ENCODE results near the gene GMCL2. TPM values are rescaled to one million over a fixed set of nuclear protein-coding genes. Genes with fewer than 3 reads are reported as not detected.

Gene GMCL2
- total RNA-seq, 1 experiment from 2014 or later, result not detected

GRCh38 chr5:178165581-178165980 lies 21.6 kb downstream of the GMCL2 start:
- no peaks in the 10 kb centered on the region for H3K36me3 ChIP-seq (ENCODE audit: control insufficient read depth in 1 of 2, insufficient read depth in 2 of 2, low read length in 2 of 2)
- TF ChIP-seq, protein P1, sequence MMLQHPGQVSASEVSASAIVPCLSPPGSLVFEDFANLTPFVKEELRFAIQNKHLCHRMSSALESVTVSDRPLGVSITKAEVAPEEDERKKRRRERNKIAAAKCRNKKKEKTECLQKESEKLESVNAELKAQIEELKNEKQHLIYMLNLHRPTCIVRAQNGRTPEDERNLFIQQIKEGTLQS (IDR thresholded peaks at IDR 0.05), result no peak
- no peak for TF ChIP-seq ZBTB33 (IDR thresholded peaks at IDR 0.05; ENCODE audit: extremely low read depth, insufficient replicate concordance, low read length)
- TF ChIP-seq JUND (IDR thresholded peaks at IDR 0.05), result no peak
- no peak for TF ChIP-seq CTCF (IDR thresholded peaks at IDR 0.05 in 2 of 3, conservative IDR thresholded peaks at IDR 0.05 in 1 of 3; ENCODE audit: borderline replicate concordance in 1 of 3, insufficient read depth in 1 of 3, low read depth in 2 of 3, low read length in 2 of 3)
- TF ChIP-seq EZH2phosphoT487 (IDR thresholded peaks at IDR 0.05; ENCODE audit: borderline replicate concordance), result no peak
- TF ChIP-seq TCF7L2 (IDR thresholded peaks at IDR 0.05; ENCODE audit: borderline replicate concordance, extremely low read depth, insufficient read depth, insufficient read length), result no peak
- no peak for TF ChIP-seq SIN3A (IDR thresholded peaks at IDR 0.05; ENCODE audit: low read depth)
- H3K27ac ChIP-seq (ENCODE audit: low read depth, low read length), result no peak overlapping the region
- DNase-seq (ENCODE audit: low read depth, low spot score) (no peak), ATAC-seq (no peak)
- BruUV-seq (replicated peaks), result no TSS peak
- ChIA-PET POLR2A (no interaction called here), CTCF (interaction anchor here (2.8 kb wide), 1 partner anchor 89 kb away, joined by 14 read pairs; no protein-coding TSS in a partner anchor), RAD21 (ENCODE audit: low non-redundant PET in 1 of 2, low total read pairs in 2 of 2, uncharacterized antibody in 2 of 2, unreplicated experiment in 2 of 2) (no interaction called here)
- peaks cover 2 to 11% of the 10 kb centered on the region in 2 experiments; a peak in 3 of 4 replicates for H3K4me1 ChIP-seq (ENCODE audit: control insufficient read depth in 1 of 2, insufficient read depth in 2 of 2, low read length in 2 of 2)
- no peaks in the 10 kb centered on the region for H3K27me3 ChIP-seq (ENCODE audit: insufficient read depth, low read length)
- no peak overlapping the region for H3K4me3 ChIP-seq (replicated peaks in 1 of 2; ENCODE audit: low read depth in 1 of 2, low read length in 2 of 2)
- no peaks in the 10 kb centered on the region for H3K79me2 ChIP-seq (ENCODE audit: insufficient read depth, low read length)
- intact Hi-C loops (cut with micrococcal nuclease), result no loop called here
- no peaks in the 10 kb centered on the region for H3K9me2 ChIP-seq (ENCODE audit: insufficient read depth)
- H3K9ac ChIP-seq (ENCODE audit: low read length), result no peak overlapping the region
- H3K9me3 ChIP-seq (ENCODE audit: control insufficient read depth in 1 of 2, insufficient read depth in 1 of 2, low read depth in 1 of 2, low read length in 2 of 2), result no peaks in the 10 kb centered on the region
- no peak overlapping the region for H3K4me2 ChIP-seq (ENCODE audit: low read length)
- H4K20me1 ChIP-seq (ENCODE audit: insufficient read depth), result no peaks in the 10 kb centered on the region
- no peak overlapping the region for H2AFZ ChIP-seq (ENCODE audit: low read depth, low read length, poor library complexity, severe bottlenecking)
